GM12878 (cell line): ENCODE data around the gene IL6R. TPM values are rescaled to one million over a fixed set of nuclear protein-coding genes. Genes with fewer than 3 reads are reported as not detected.

Source experiments
- ATAC-seq: fragments of 200-7000 bp; cut with Tn5 transposase; 3 replicates; pipeline ENCODE4 v1.9.1; 2020; ENCODE audit warnings: mild to moderate bottlenecking, moderate library complexity
- BruUV-seq: library from RNA; stranded (reverse); fragments of 400-500 nt; replicated peaks from 2 replicates; lab custom pipeline; 2021; lab: Mats Ljungman, UMichigan
- CTCF ChIA-PET: fragments of 300-600 bp; sonication (Branson Sonifier 250); formaldehyde crosslinking; extraction: SDS; loops from one replicate; lab custom pipeline; 2021; ENCODE audit warnings: inconsistent platforms; lab: Yijun Ruan, JAX
- POLR2A ChIA-PET: fragments of 350-600 bp; formaldehyde crosslinking; extraction: SDS; loops from one replicate; lab custom pipeline; 2021; ENCODE audit warnings: inconsistent platforms; lab: Charles Lee
- RAD21 ChIA-PET: fragments of 300-600 bp; sonication (Branson Sonifier 250); formaldehyde crosslinking; loops from one replicate; lab custom pipeline; 2023; ENCODE audit warnings: antibody characterized with exemption; ENCODE audit not compliant: unreplicated experiment; lab: Charles Lee
- SMC1A ChIA-PET: fragments of 300-600 bp; sonication (Branson Sonifier 250); formaldehyde crosslinking; loops from one replicate; lab custom pipeline; 2023; ENCODE audit not compliant: unreplicated experiment, uncharacterized antibody; lab: Charles Lee
- DNase-seq: peaks from one replicate; pipeline ENCODE4 v3.0.0-alpha.2; 2011; ENCODE audit warnings: low read depth, low spot score
- FAIRE-seq: peaks from 3 replicates; lab custom pipeline; 2011; peaks lifted over from hg19 to GRCh38; lab: Jason Lieb, UNC
- H2AFZ ChIP-seq: 2 replicates; pipeline ENCODE4 v1.6.0; 2011; ENCODE audit warnings: low read depth, low read length, control low read depth; ENCODE audit not compliant: control insufficient read depth
- H3K27ac ChIP-seq: 2 replicates; pipeline ENCODE4 v1.5.1; 2011; ENCODE audit warnings: control low read depth; ENCODE audit not compliant: control insufficient read depth, insufficient read depth
- H3K27me3 ChIP-seq, 2 experiments: replicated peaks in 1 of 2; 2 replicates each; pipeline versions ENCODE4 v1.6.0 to v1.6.1; 2011; ENCODE audit warnings: low read length in 1 of 2; ENCODE audit not compliant: control insufficient read depth in 2 of 2, insufficient read depth in 2 of 2
- H3K36me3 ChIP-seq, 2 experiments: 2 replicates each; pipeline ENCODE4 v1.5.1; 2011; ENCODE audit warnings: low read length in 1 of 2; ENCODE audit not compliant: control insufficient read depth in 2 of 2, insufficient read depth in 2 of 2
- H3K4me1 ChIP-seq: 2 replicates; pipeline ENCODE4 v1.6.1; 2011; ENCODE audit warnings: mild to moderate bottlenecking, low read length, moderate library complexity, mixed read lengths; ENCODE audit not compliant: control insufficient read depth, insufficient read depth
- H3K4me2 ChIP-seq: 2 replicates; pipeline ENCODE4 v1.6.0; 2011; ENCODE audit warnings: control low read depth; ENCODE audit not compliant: control insufficient read depth, insufficient read depth
- H3K4me3 ChIP-seq: fragments of 200-600 bp; sonication (generic); 2 replicates; pipeline ENCODE4 v1.5.1; 2016
- H3K79me2 ChIP-seq: 2 replicates; pipeline ENCODE4 v1.6.0; 2011; ENCODE audit warnings: low read length; ENCODE audit not compliant: control insufficient read depth, insufficient read depth
- H3K9ac ChIP-seq: 2 replicates; pipeline ENCODE4 v1.8.0; 2011; ENCODE audit warnings: low read length, control low read depth, mixed read lengths; ENCODE audit not compliant: control insufficient read depth, insufficient read depth
- H3K9me3 ChIP-seq: replicated peaks from 3 replicates; pipeline ENCODE4 v1.5.1; 2011; ENCODE audit warnings: mild to moderate bottlenecking, low read length; ENCODE audit not compliant: control insufficient read depth, insufficient read depth
- H4K20me1 ChIP-seq: 2 replicates; pipeline ENCODE4 v1.6.0; 2011; ENCODE audit not compliant: control insufficient read depth, insufficient read depth
- BCL11A ChIP-seq: IDR thresholded peaks from 2 replicates; pipeline ENCODE4 v1.6.1; 2011; ENCODE audit warnings: low read depth, low read length
- CREB1 ChIP-seq: IDR thresholded peaks from 2 replicates; pipeline ENCODE4 v1.6.1; 2012; ENCODE audit warnings: low read depth, mild to moderate bottlenecking, inconsistent platforms
- EGR1 ChIP-seq, 2 experiments: IDR thresholded peaks; 1 replicate in 1 of 2; 2 replicates in 1 of 2; pipeline ENCODE4 v1.6.1; 2011 to 2012; ENCODE audit warnings: low read depth in 2 of 2, low read length in 2 of 2, borderline replicate concordance in 1 of 2, mild to moderate bottlenecking in 1 of 2, moderate library complexity in 1 of 2
- EP300 ChIP-seq, 2 experiments: fragments of 150-350 bp in 1 of 2; IDR thresholded peaks; 2 replicates each; pipeline ENCODE4 v1.6.1; 2011 to 2012; ENCODE audit warnings: low read depth in 2 of 2, low read length in 2 of 2, borderline replicate concordance in 1 of 2, improper control_type of control experiment in 1 of 2, inconsistent platforms in 1 of 2; ENCODE audit not compliant: control insufficient read depth in 1 of 2
- JUNB ChIP-seq: IDR thresholded peaks from 2 replicates; pipeline ENCODE4 v1.6.1; 2016; ENCODE audit warnings: antibody characterized with exemption, mild to moderate bottlenecking
- RCOR1 ChIP-seq: conservative IDR thresholded peaks from 2 replicates; pipeline ENCODE4 v1.6.1; 2012; ENCODE audit warnings: low read depth, low read length, improper control_type of control experiment
- RELB ChIP-seq: fragments of 450-650 bp; IDR thresholded peaks from 2 replicates; pipeline ENCODE4 v1.6.1; 2017; ENCODE audit warnings: low read depth, mild to moderate bottlenecking, moderate library complexity
- SMARCA5 ChIP-seq: fragments of 450-650 bp; IDR thresholded peaks from 2 replicates; pipeline ENCODE4 v1.6.1; 2017; ENCODE audit warnings: mild to moderate bottlenecking
- WRNIP1 ChIP-seq: IDR thresholded peaks from 2 replicates; pipeline ENCODE4 v1.6.1; 2011; ENCODE audit warnings: low read depth, low read length, improper control_type of control experiment, borderline replicate concordance
- YBX1 ChIP-seq: fragments of 450-650 bp; IDR thresholded peaks from 2 replicates; pipeline ENCODE4 v1.6.1; 2016; ENCODE audit warnings: antibody characterized with exemption
- whole genome bisulfite sequencing: methylation state at CpG from one replicate; pipeline ENCODE4 v1.1.6; 2016; ENCODE audit warnings: low lambda C conversion rate; ENCODE audit not compliant: insufficient replicate concordance, insufficient coverage; ENCODE audit errors: missing lambda C conversion rate; 5-methylcytosine and 5-hydroxymethylcytosine counted together
- in situ Hi-C: fragments of 300-500 bp; cut with MboI; formaldehyde crosslinking; loops from 9 replicates; pipeline ENCODE4 v1.14.3; 2018; ENCODE audit warnings: mixed read lengths
- intact Hi-C: fragments of 100-400 bp; cut with micrococcal nuclease; formaldehyde crosslinking; loops from one replicate; pipeline ENCODE4 v1.14.2; 2022; ENCODE audit not compliant: unreplicated experiment
- polyA plus RNA-seq, 11 experiments: library from polyadenylated mRNA; depleted of rRNA in 4 of 11; unstranded in 6 of 11; stranded (reverse) in 5 of 11; fragments of >200 nt; fragmentation: Nextera tagmentation in 4 of 11; fragmentation: Illumina TruSeq in 1 of 11; extraction: Ambion mirVana in 4 of 11; extraction: Trizol in 1 of 11; gene quantifications; 1 replicate in 1 of 11; 2 replicates in 10 of 11; pipeline versions ENCODE4 v1.2.1 to v1.2.3, GENCODE V29; 2011 to 2016; ENCODE audit warnings: inconsistent platforms in 2 of 11, missing spikeins in 2 of 11, low read depth in 1 of 11
- total RNA-seq, 4 experiments: library from RNA; depleted of rRNA in 3 of 4; stranded (reverse); fragments of >200 nt in 3 of 4; fragmentation: Illumina TruSeq in 1 of 4; extraction: Trizol in 1 of 4; gene quantifications; 2 replicates each; pipeline versions ENCODE4 v1.2.1 to v1.2.3, GENCODE V29; 2013 to 2021
- TF ChIP-seq, protein P1 (sequence below): fragments of 450-650 bp; IDR thresholded peaks from 2 replicates; pipeline ENCODE4 v1.6.1; 2018; ENCODE audit warnings: borderline replicate concordance, mild to moderate bottlenecking; ENCODE audit not compliant: partially characterized antibody
- TF ChIP-seq, protein P2 (sequence below): IDR thresholded peaks from 2 replicates; pipeline ENCODE4 v1.6.1; 2012; ENCODE audit warnings: low read depth, low read length, improper control_type of control experiment

IL6R gene
- total and polyA plus RNA-seq, 10 of the 15 experiments (the other 5 are each of a cell fraction or from before 2014, with no cell fraction given) = 1.9 to 43.4 (median 17.5) TPM

- Histone ChIP-seq H3K79me2 (no peaks in the 10 kb centered on the region), H3K4me3 (no peak overlapping the region), H3K4me2 (no peak overlapping the region), H4K20me1 (no peaks in the 10 kb centered on the region), H3K9ac (no peak overlapping the region), H3K4me1 (peaks cover 28% of the 10 kb centered on the region), H3K9me3 (no peaks in the 10 kb centered on the region), H3K27me3 (0 out of 4 replicates have a peak, but pooled peaks cover 0 to 1% of the 10 kb centered on the region in 2 experiments), H3K36me3 (no peaks in the 10 kb centered on the region), H2AFZ (no peak overlapping the region), H3K27ac (no peak overlapping the region)
- no peak for DNase-seq
- RAD21 ChIA-PET = interaction anchor here (1.0 to 2.7 kb wide), 4 partner anchors 9 to 78 kb away, joined by 3 to 12 read pairs (median 4); no protein-coding TSS in a partner anchor
- POLR2A ChIA-PET = interaction anchor here (0.6 kb wide), 1 partner anchor 17 kb away, joined by 3 read pairs; no protein-coding TSS in a partner anchor
- in situ Hi-C loops (no loop called here), intact Hi-C loops (no loop called here)
- BruUV-seq = no TSS peak
- CTCF ChIA-PET = interaction anchor here (1.2 to 10.0 kb wide), 4 partner anchors 9 to 142 kb away, joined by 3 to 80 read pairs (median 8); no protein-coding TSS in a partner anchor
- WGBS = 60% methylated on average over 1 of the region's 1 CpG
- no peak for ATAC-seq
- FAIRE-seq = peak; percentile 18
- SMC1A ChIA-PET = interaction anchor here (1.2 to 9.3 kb wide), 4 partner anchors 7 to 103 kb away, joined by 4 to 97 read pairs (median 6); no protein-coding TSS in a partner anchor
- TF ChIP-seq EP300 (IDR thresholded peaks at IDR 0.05; ENCODE audit: borderline replicate concordance in 1 of 2, control insufficient read depth in 1 of 2, low read depth in 2 of 2, low read length in 2 of 2) = no peak
- no peak for TF ChIP-seq EGR1 (IDR thresholded peaks at IDR 0.05; ENCODE audit: borderline replicate concordance in 1 of 2, low read depth in 2 of 2, low read length in 2 of 2)
- TF ChIP-seq, protein P1, sequence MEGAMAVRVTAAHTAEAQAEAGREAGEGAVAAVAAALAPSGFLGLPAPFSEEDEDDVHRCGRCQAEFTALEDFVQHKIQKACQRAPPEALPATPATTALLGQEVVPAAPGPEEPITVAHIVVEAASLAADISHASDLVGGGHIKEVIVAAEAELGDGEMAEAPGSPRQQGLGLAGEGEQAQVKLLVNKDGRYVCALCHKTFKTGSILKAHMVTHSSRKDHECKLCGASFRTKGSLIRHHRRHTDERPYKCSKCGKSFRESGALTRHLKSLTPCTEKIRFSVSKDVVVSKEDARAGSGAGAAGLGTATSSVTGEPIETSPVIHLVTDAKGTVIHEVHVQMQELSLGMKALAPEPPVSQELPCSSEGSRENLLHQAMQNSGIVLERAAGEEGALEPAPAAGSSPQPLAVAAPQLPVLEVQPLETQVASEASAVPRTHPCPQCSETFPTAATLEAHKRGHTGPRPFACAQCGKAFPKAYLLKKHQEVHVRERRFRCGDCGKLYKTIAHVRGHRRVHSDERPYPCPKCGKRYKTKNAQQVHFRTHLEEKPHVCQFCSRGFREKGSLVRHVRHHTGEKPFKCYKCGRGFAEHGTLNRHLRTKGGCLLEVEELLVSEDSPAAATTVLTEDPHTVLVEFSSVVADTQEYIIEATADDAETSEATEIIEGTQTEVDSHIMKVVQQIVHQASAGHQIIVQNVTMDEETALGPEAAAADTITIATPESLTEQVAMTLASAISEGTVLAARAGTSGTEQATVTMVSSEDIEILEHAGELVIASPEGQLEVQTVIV = no peak
- no peak for TF ChIP-seq JUNB
- no peak for TF ChIP-seq WRNIP1
- no peak for TF ChIP-seq BCL11A
- TF ChIP-seq RELB = no peak
- no peak for TF ChIP-seq CREB1
- no peak for TF ChIP-seq RCOR1
- TF ChIP-seq, protein P2, sequence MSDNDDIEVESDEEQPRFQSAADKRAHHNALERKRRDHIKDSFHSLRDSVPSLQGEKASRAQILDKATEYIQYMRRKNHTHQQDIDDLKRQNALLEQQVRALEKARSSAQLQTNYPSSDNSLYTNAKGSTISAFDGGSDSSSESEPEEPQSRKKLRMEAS = no peak
- no peak for TF ChIP-seq YBX1
- no peak for TF ChIP-seq SMARCA5
Observed at GRCh38 chr1:154490317-154490716, 85.2 kb downstream of the IL6R start.
